Hepatocyte (in vitro differentiated cells): ENCODE results near the gene PRL.

Experiments used
- EZH2 ChIP-seq: fragments of 200-600 bp; sonication (generic); IDR thresholded peaks from 2 replicates; pipeline ENCODE4 v1.6.1; 2016; ENCODE audit warnings: antibody characterized with exemption, mild to moderate bottlenecking, borderline replicate concordance
- EZH2phosphoT487 ChIP-seq: fragments of 200-600 bp; sonication (generic); IDR thresholded peaks from one replicate; pipeline ENCODE4 v1.6.1; 2018; ENCODE audit warnings: antibody characterized with exemption, mild to moderate bottlenecking, low read depth, moderate library complexity; ENCODE audit not compliant: unreplicated experiment, severe bottlenecking
- TF ChIP-seq, protein P1 (sequence below): fragments of 200-600 bp; sonication (generic); IDR thresholded peaks from 2 replicates; pipeline ENCODE4 v1.5.1; 2016; ENCODE audit warnings: antibody characterized with exemption, mild to moderate bottlenecking; ENCODE audit not compliant: poor library complexity

DNA sequence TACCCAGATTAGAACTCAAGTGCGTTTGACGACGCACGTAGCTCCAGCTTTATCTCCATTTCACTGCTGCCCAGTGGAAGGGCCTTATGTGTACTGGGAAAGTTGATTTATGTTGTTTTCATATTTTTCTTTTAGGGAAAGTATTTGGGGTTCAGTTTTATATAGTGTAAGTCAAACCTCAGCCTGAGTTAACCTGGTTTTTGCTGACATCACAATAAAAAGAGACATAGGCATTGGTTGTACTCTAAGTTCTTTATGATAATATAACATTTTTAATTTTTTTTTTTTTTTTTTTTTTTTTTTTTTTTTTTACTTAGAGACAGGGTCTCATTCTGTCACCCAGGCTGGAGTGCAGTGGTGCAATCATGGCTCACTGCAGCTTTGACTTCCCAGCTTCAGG lies 34.1 kb upstream of the PRL start:
- TF ChIP-seq, protein P1, sequence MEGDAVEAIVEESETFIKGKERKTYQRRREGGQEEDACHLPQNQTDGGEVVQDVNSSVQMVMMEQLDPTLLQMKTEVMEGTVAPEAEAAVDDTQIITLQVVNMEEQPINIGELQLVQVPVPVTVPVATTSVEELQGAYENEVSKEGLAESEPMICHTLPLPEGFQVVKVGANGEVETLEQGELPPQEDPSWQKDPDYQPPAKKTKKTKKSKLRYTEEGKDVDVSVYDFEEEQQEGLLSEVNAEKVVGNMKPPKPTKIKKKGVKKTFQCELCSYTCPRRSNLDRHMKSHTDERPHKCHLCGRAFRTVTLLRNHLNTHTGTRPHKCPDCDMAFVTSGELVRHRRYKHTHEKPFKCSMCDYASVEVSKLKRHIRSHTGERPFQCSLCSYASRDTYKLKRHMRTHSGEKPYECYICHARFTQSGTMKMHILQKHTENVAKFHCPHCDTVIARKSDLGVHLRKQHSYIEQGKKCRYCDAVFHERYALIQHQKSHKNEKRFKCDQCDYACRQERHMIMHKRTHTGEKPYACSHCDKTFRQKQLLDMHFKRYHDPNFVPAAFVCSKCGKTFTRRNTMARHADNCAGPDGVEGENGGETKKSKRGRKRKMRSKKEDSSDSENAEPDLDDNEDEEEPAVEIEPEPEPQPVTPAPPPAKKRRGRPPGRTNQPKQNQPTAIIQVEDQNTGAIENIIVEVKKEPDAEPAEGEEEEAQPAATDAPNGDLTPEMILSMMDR = no peak
- TF ChIP-seq EZH2phosphoT487 = no peak
- no peak for TF ChIP-seq EZH2
